K562 treated with DMSO at 1 percent for 24 hours (cell line): ENCODE measurements around the gene IL5RA. TPM values are rescaled to one million over a fixed set of nuclear protein-coding genes. Genes with fewer than 3 reads are reported as not detected.

Source experiments
- total RNA-seq: library from RNA; unstranded; fragments of 300-600 nt; gene quantifications from 2 replicates; pipeline ENCODE4 v1.2.3, GENCODE V29; 2022; ENCODE audit warnings: low read depth; ENCODE audit not compliant: insufficient read depth

The IL5RA gene
- not detected in 2 replicates for total RNA-seq

DNA sequence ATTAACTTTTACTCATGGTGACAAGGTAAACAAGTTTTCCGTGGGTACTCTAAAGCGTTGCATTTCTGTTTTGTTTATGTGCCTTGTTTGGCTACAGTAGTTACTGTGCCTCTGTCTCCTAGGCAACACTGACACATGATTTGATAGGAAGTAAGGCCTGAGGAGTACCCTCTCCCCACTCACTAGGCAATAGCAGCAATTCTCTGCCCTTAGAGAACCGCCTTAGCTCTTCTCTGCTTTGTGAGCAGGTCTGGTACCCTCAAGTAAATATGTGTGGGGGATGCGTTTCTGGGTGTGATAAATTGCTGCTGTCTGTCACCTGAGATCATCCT is at the start of gene IL5RA:
TSS of gene IL5RA (minus strand) at position 76 of the 332 bp plus-strand sequence. CDS start 5,390 bp downstream, outside the sequence.

DNA sequence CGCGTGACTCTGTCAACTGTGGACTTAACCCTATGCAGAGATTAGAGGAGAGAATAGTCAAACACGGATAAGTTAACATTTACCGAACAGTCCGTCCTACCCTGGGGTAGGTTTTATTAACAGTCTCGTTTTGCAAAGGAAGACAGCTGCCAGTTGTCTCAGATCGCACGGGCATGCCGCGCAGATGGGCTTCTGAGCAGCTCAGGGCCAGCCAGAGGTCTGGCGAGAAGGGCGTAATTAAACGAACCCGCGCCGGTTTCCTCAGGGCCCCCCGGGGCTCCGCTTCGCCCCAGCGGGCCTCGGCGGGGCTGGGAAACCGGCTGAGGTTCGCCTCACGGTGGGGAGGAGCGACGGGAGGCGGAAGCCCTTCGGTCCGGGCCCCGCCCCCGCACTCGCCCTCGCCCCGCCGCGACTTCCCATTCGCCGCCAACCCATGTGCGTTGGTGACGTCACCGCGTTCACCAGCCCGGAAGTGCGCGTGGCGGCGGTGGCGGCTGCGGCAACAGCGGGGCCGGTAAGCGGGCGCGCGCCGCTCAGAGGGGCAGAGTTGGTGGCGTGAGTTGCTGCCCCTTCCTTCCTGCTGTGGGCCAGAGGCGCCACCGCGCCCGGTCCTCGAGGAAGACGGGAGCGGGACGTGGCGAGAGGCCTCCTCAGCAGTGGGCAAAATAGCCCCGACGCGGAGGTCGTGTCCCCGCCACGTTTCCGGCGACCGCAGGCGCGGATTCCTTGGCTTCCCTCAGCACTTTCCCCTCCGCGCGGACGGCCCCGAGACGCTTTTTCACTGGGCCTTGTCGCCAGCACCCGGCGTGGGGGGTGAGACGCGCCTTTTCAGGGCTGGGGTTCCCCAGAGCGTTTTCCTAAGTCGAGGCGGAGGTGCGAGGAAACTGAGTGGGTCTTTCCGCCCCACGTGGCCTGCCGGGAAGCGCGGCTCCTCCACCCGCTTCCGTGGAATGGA is 16.6 kb upstream of the IL5RA start, which contains the start of gene TRNT1:
TSS of gene TRNT1 (plus strand) at position 464 of the 955 bp plus-strand sequence. CDS start 2,101 bp downstream, outside the sequence.

Other genes starting within 250 kb of the IL5RA start
- 7.8 and 8.1 TPM in 2 replicates for gene TRNT1, start 16.6 kb upstream of the IL5RA start, total RNA-seq
- 26.3 and 27.2 TPM in 2 replicates for gene CRBN, start 69.3 kb upstream of the IL5RA start, total RNA-seq